Measurements from ENCODE around the gene CACNA2D4.

CACNA2D4 gene

DNA sequence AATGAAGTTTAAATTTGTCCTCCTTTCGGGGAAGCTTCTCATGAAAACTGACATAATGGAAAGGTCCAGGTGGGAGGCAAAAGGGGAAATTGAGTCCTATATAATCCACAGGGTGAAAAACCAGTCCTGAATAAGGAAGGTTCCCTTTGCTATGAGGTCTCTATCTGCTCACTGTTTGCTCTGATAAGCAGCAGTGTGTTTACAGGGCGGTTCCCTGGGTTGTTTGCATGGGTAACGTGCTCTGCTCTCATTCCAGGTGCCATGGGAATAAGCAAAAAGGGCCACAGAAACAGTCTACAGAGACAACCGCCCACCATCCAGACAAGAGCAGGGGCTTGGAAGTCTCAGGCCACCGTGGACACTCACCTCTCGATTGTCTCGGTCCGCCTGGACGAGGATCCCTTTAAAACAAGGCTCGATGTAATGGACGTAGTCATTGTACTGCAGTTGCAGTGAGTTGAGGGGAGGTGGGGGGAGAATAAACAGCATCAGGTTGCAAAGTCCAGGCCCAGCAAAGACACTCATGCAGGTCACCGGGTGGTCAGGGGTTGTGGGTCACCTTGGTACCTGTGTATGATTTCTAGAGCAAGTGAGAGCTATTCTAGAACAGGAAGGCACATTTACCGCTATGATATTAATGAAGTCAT is 32.7 kb downstream of the CACNA2D4 start:
- DNase-seq: no peak

DNA sequence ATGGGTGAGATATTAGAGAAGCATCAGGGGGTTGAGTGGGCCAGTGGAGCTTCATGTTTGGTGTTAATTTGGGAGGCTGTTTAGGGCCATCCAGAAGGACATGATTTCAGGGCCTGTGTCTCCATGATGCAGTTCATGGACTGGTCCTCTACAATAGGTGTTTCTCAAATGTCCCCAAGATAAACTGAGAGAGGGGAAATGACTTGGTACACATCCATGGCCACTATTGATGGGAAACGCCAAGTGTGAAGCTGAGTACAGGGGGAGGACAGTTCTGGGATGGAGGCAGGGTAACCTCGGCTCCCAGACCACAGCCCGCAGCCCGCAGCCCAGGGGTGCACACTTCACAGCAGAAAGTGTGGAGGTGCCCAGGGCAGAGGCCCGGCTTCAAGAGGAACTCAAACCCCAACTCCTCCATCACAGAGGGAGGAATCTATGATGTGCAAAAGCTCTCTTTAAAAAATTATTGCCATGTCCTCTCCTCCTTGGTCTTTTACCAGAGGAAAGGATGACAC is 33.3 kb downstream of the CACNA2D4 start:
- no peak for DNase-seq

DNA sequence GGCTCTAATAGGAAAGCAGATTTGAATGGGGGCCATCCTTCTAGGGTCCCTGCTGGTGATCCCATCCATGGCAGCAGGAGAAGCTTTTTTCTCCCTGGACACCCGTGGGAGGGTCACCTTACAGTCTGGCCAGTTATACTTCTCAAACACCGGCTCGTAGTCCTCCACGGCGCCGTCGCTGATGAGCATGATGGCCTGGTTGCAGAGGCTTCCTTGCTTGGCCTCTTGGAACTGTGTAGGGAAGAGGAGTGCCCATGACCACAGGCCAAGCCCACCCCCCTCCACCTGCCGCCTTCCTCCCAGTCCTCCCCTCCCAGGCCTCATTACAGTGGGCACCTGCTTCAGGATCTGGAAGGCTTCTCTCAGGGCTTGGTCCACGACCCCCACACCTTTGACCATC is 33.8 kb downstream of the CACNA2D4 start:
- no peak for DNase-seq

DNA sequence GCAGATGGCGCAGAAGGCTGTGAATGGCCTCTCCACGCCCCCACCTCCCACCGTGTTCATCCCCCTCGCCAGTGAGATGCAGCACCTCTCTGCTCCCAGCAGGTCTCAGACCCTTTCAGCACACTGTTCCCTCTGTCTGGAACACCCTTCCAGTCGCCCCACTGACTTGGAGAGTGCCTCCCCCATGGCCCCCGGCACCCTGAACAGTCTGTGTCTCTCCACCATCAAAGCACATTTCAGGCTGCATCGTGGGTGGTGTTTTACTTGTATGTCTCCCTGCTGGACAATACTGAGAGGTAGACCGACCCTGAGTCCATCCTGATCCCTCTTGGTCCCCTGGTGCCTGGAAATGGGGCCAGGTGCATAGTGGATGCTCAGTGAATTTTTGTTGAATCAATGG is 34.9 kb downstream of the CACNA2D4 start:
- no peak for DNase-seq

DNA sequence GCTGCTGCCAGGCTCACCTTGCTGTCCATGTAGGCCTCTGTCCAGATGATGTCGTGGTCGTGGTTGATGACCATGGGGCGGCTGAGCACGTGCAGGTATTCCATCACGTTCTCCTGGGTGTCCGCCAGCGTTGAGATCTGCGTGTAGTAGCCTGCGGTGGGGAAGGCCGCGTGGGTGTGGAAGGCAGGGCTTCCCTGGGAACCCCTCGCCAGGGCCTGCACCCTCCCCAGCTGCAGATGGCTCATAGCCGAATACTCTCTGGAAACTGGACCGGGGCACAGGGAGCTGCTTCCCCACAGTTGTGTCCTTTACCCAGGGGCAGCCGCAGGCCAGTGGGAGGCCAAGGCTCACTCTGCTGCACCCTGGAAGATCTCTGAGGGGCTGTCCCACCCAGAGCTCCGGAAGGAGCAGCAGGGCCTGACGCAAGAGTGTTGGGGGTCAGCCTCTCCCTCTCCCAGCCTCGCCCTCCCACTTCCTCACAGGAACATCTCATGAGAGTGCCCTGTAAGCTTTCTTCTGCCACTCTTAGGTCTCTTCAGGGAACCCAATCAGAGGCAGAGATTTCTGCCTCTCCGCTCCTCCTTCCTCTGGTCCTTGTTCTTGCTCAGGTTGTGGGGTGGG is 35.5 kb downstream of the CACNA2D4 start:
- no peak for DNase-seq

DNA sequence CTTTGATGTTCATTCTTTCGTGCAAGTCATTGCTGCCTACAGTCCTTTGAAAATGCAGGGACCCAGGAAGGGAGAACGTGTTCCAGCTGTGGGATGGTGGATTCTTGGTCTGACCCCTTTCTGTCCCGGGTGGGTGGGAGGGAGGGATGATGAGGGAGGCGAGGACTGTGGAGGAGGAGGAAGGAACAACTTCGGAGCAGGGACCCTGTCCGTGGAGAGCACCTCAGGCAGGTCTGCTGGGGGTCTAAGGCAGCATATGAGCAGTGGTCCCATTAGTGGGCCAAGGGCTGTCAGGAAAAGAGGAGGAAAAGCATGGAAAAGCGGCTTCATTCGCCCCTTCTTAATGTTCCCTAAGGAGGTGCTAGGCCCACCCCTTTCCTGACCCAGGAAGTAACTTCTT is 36.0 kb downstream of the CACNA2D4 start:
- DNase-seq: no peak

DNA sequence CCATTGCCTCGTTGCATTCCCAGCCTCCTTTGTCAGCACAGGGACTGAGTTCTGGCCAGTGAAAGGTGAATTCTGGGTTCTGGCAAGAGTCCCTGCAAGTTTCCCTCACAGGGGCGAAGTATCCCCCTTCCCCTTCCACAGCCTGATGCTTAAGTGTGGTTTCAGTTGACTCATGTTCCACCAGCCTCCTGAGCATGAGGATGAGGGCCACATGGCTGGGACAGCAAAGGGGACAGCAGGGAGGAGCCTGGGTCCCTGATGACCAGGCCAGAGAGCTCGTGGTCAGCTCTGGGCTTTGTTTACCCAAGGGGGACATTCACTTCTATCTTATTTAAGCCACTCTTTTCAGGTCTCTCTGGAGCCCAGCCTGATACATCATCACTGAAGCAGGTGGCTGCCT is 36.5 kb downstream of the CACNA2D4 start:
- no peak for DNase-seq

GRCh38 chr12:1881301-1881700 is 37.2 kb downstream of the CACNA2D4 start:
- DNase-seq: no peak

GRCh38 chr12:1880876-1881275 is 37.6 kb downstream of the CACNA2D4 start:
- no peak for DNase-seq

GRCh38 chr12:1880153-1880845 is 38.2 kb downstream of the CACNA2D4 start:
- no peak for DNase-seq

GRCh38 chr12:1879633-1880032 is 38.8 kb downstream of the CACNA2D4 start:
- no peak for DNase-seq

DNA sequence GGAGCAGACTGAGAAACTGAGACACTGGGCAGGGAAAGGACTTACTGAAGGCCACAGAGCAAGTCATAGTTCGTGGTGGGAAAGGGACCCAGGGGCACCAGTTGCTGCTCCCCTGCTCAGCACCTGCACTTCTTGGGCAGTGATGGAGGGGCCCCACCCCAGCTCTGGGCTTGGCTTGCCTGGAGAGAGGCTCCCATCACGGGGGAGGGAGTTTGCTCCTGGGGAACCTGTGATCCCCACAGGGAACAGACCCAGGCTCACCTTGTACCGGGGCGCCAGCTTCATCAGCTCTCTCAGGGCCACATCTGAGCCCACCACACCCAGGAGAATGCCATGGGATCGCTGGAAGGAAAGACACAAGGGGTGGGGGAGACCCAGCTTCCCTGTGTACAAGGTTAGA is 39.8 kb downstream of the CACNA2D4 start:
- no peak for DNase-seq

- no peak for DNase-seq
Observed at GRCh38 chr12:1878214-1878613, 40.2 kb downstream of the CACNA2D4 start.

- DNase-seq: no peak
Observed at GRCh38 chr12:1877169-1877878, 41.1 kb downstream of the CACNA2D4 start.

DNA sequence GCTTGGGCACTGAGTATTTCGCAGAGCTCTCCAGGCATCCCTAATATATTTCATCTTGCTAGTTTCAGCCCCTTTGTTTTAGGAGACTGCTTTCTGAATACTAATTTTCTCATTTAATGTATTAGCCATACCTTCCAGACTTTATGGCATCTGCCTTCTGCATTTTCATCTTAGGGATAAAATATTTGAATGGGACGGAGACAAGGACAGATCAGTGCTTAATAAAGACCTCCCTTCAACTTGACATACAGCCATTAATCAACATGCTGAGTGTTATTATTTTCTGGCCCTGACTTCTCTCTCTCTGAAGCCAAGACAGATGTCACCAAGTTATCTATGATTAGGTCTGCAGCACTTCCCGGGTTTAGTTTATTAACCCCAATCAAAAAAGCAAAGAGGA is 42.4 kb downstream of the CACNA2D4 start:
- no peak for DNase-seq

DNA sequence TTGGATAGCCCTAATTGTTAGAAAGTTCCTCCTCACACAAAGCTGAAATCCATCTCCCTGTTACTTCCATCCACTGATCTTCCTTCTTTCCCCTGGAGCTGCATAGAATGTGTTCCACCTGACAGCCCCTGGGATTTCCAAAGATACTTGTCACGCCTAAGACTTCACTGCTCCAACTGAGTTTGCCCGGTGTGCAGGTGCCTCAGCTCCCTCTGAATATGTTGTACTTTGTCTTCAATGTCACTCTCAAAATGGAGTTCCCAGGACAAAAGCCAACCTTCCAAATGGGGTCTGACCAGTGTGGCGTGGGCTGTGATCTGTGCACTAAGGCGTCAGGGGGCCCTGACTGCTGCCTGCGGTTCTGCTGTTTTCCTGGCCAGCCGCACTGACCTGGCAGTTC is 42.8 kb downstream of the CACNA2D4 start:
- no peak for DNase-seq

- DNase-seq: no peak
Observed at GRCh38 chr12:1873531-1874510, 44.6 kb downstream of the CACNA2D4 start.

- DNase-seq: no peak
Observed at GRCh38 chr12:1872448-1872847, 46.0 kb downstream of the CACNA2D4 start.

DNA sequence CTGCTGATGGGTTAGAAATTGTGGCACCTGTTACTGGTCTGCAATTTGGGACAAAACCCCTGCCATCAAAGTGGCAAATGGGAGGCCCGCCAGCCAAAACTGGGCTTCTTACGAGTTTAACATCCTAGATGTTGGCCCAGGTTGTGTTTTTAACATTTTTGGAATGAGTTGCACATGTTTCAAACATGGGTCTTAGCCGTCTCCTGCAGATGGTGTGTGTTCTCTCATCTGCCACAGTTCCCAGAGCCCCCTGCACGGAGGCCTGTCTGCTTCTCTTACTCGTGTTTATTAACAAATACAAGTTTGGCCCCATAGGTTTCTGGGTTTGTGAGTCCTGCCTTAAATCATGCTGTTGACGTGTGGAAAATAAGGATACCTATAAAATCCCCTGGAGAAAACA is 46.5 kb downstream of the CACNA2D4 start:
- DNase-seq: no peak

DNA sequence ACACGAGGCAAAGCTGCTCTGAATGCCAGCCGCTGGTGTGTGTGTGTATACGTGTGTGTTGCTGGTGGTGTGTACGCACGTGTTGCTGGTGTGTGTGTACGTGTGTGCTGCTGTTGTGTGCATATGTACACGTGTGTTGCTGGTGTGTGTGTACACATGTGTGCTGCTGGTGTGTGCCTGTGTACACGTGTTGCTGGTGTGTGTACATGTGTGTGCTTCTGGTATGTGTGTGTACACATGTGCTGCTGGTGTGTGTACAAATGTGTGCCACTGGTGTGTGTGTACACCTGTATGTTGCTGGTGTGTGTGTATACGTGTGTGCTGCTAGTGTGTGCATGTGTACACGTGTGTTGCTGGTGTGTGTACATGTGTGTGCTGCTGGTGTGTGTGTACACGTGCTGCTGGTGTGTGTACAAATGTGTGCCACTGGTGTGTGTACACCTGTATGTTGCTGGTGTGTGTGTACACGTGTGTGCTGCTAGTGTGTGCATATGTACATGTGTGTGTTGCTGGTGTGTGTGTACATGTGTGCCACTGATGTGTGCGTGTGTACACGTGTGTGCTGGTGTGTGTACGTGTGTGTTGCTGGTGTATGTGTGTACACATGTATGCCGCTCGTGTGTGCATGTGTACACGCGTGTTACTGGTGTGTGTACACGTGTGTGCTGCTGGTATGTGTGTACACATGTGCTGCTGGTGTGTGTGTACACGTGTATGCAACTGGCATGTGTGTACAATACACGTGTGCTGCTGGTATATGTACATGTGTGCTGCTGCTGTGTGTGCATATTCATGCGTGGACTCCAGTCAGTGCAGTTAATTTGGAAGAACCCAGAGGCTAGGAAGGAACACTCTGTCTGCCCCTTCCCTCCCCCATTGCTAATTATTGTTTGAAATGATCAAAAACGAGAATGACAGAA is 47.2 kb downstream of the CACNA2D4 start:
- no peak for DNase-seq

GRCh38 chr12:1870086-1870485 is 48.4 kb downstream of the CACNA2D4 start:
- DNase-seq: no peak

Data from activated T-cell treated with anti-CD3 and anti-CD28 coated beads, Interleukin-2, amount 50 U/mL, for 1 hour (primary cell).